GM10266 (cell line): ENCODE results near the gene TRABD2A.
A peak's percentile ranks its signal among the peaks of the same experiment; 100 is the strongest.
"Not testable (repeated sequence)": the region's sequence is repeated elsewhere in the genome, so short reads cannot be mapped to it uniquely, and the experiment has no call there.

Source experiments
- DNase-seq: peaks from one replicate; pipeline ENCODE4 v3.0.0; 2012; ENCODE audit errors: extremely low spot score
- TF ChIP-seq, protein P1 (sequence below): IDR thresholded peaks from 2 replicates; pipeline ENCODE4 v1.5.1; 2012; ENCODE audit warnings: mild to moderate bottlenecking, low read depth; ENCODE audit not compliant: control insufficient read depth, insufficient read depth; ENCODE audit errors: missing control alignments

TRABD2A gene

DNA sequence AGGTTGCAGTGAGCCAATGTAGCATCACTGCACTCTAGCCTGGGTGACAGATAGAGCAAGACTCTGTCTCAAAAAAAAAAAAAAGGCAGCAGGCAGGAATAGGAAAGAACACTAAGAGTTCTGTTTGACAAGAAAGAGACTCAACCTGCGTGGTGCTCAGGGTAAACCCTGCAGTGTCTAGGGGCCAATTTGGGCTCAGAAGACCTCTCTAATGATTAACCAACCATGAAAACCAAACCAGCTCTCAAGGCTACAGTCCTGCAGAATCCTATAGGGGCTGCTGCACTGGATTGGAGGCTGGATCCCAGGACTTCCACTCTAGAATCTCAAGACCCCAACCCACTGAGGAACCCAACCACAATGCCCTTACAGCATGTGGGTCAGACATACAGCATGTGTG is 2.4 kb downstream of the TRABD2A start:
- TF ChIP-seq, protein P1, sequence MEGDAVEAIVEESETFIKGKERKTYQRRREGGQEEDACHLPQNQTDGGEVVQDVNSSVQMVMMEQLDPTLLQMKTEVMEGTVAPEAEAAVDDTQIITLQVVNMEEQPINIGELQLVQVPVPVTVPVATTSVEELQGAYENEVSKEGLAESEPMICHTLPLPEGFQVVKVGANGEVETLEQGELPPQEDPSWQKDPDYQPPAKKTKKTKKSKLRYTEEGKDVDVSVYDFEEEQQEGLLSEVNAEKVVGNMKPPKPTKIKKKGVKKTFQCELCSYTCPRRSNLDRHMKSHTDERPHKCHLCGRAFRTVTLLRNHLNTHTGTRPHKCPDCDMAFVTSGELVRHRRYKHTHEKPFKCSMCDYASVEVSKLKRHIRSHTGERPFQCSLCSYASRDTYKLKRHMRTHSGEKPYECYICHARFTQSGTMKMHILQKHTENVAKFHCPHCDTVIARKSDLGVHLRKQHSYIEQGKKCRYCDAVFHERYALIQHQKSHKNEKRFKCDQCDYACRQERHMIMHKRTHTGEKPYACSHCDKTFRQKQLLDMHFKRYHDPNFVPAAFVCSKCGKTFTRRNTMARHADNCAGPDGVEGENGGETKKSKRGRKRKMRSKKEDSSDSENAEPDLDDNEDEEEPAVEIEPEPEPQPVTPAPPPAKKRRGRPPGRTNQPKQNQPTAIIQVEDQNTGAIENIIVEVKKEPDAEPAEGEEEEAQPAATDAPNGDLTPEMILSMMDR = no peak
- DNase-seq = no peak

DNA sequence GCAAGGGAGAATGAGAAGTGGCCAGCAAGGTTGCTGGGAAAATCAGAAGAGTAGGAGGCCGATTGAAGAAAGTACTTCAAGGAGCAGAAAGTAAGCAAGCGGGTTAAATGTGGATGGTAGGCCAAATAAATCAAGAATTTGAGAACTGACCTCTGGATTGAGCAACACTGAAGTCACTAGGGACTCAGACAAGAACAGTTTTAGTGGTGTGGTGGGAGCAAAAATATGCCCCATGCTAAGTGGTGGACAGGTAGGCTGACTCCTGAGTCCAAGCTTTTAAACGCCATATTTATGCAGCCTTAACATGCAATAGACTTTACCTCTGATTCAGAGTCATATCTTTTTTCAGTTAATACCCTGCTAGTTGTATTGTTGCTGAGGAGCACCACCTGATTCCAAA is 4.5 kb downstream of the TRABD2A start:
- TF ChIP-seq, protein P1 = no peak

GRCh38 chr2:84875619-84876018 is 5.3 kb downstream of the TRABD2A start:
- not testable (repeated sequence) for DNase-seq

More for the DNA sequence above, 4.5 kb downstream of the TRABD2A start:
- no peak for DNase-seq

DNA sequence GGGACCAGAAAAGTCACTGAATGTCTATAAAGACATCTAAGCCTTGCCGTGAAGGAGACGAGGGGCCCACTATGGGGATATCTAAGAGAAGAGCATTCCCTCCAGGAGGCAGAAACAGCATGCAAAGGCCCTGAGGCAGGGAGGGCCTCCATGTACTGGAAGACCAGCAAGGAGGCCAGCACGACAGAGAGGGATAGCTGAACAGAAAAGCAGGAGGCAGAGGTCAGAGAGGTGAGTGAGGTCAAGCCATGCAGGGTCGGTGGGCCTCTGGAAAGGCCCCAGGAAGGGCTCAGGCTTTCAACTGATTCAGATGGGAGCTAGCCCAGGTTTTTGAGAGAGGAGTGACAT is 5.7 kb downstream of the TRABD2A start:
- TF ChIP-seq, protein P1 = no peak

GRCh38 chr2:84874381-84875212 is 6.3 kb downstream of the TRABD2A start:
- DNase-seq = no peak
- TF ChIP-seq, protein P1 = no peak

More for the DNA sequence above, 5.7 kb downstream of the TRABD2A start:
- DNase-seq = no peak

GRCh38 chr2:84873350-84873749 is 7.5 kb downstream of the TRABD2A start:
- TF ChIP-seq, protein P1 = no peak
- DNase-seq = no peak

DNA sequence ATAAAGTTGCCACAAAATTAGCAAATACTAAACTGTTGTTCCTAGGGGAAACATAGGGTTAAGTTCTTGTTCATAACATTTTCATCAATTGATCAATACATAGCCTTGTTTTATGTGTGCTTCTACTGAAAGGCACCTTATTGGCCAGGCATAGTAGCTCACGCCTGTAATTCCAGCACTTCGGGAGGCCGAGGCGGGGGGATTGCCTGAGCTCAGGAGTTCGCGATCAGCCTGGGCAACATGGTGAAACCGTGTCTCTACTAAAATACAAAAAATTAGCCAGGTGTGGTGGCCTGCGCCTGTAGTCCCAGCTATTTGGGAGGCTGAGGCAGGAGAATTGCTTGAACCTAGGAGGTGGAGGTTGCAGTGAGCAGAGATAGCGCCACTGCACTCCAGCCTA is 8.2 kb downstream of the TRABD2A start:
- not testable (repeated sequence) for DNase-seq

DNA sequence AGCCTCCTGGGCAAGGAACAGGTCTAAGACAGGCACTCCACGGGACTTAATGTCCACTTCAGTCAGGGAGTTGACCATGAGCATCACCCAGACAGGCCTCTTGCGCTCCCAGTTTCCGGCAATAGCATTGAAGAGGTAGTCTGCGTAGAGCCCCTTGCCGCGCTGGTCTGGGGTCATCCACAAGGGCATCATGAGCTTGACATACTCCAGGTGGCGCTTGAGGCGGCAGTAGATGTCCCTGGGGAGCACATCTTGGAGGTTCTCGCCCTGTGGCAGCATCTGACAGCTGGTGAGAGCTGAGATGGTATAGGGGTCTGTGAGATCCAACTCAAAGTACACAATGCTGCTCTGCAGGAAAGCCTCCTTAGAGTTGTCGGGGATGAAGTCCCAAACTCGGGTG is 10.6 kb downstream of the TRABD2A start:
- peak; percentile 38 for DNase-seq
- TF ChIP-seq, protein P1 = peak; percentile 28

DNA sequence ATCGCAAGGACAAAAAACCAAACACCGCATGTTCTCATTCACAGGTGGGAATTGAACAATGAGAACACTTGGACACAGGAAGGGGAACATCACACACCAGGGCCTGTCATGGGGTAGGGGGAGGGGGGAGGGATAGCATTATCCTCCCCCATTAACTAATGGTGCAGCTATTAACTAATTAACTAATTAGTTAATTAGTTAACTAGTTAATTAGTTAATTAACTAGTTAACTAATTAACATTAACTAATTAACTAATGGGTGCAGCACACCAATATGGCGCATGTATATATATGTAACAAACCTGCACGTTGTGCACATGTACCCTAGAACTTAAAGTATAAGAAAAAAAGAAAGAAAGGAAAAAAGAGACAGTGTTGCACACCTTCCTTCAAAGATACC is 12.6 kb downstream of the TRABD2A start:
- DNase-seq = not testable (repeated sequence)
